ENCODE measurements around the gene CLIC6.

CLIC6 gene

DNA sequence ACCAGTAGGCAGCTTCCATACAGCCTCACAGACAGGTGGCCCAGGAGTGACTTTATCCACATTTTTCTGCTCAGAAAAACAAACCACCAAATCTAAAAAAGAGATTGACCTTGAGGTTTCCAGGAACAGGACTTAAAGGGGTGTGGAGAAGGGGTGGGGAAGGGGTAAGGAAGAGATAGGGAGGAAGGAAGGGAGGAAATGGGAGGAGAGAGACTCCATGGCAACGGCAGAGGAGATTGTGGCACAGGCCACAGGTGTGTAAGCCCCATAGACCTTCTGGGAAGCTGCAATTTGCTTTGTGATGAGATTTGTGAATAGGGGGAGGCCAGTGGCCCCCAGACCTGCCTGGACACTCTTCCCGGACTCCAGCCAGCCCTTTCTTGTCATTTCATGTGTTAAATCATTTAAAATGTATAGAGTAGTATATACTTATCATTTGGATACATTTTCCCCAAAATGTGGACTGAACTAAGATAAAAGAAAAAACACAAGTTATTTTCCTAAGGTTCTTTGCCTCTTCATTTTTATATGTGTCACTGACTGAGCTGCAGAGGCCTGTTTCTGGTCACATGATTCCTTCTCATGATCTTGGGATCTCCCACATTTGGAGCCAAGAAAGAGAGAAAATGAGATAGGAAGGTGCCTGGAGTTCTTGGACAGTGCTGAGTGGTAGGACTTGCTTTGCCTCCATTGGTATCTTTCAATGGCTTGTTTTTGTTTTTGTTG lies 55.5 kb downstream of the CLIC6 start:
- DNase-seq (ENCODE audit: low read depth, low spot score): no peak

- no peak for DNase-seq (ENCODE audit: low read depth, low spot score)
These were observed 56.0 kb downstream of the CLIC6 start for GRCh38 chr21:34724857-34725195.

- DNase-seq (ENCODE audit: low read depth, low spot score): no peak
These were observed 58.0 kb downstream of the CLIC6 start for GRCh38 chr21:34726627-34727337.

DNA sequence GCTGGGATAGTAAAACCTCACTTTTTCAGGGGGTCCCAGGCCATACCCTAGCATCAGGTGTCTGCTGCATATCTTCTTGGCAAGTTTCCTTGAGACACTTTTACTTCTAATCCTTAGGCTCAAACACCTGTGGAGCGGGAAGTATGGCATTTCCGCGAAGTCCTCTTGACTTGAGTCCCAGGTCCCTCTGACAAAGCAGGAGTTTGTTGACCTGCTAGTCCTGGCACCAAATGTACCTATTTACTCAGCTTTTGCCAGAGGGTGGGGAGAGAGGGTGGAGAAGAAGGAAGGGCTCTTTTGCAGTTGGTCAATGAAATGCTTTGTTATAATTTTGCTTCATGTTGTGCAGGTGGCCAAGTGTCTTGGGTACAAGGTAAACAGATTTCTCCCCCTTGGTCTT lies 59.7 kb downstream of the CLIC6 start:
- no peak for DNase-seq (ENCODE audit: low read depth, low spot score)

DNA sequence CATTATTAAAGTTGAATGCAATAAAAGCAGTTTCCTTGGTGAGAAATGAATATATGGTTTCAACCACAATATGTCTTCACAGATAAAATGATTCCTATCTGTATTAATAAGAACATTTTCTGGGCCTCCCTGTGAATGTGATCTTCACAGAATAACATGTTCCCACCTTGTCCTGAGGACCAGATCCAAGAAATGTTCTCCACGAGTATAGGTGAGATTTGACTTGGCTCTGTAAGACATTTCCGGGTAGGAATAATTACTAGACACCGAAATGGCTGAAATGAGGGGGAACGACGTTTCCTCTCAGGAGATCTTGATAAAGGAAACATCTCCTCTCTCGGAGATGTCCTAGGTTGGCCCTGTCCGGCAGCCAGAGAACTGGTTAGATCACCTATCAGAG lies 61.4 kb downstream of the CLIC6 start:
- DNase-seq (ENCODE audit: low read depth, low spot score): no peak

GRCh38 chr21:34730756-34731445 lies 62.1 kb downstream of the CLIC6 start:
- DNase-seq (ENCODE audit: low read depth, low spot score): no peak

GRCh38 chr21:34732388-34732821 lies 63.6 kb downstream of the CLIC6 start:
- no peak for DNase-seq (ENCODE audit: low read depth, low spot score)

DNA sequence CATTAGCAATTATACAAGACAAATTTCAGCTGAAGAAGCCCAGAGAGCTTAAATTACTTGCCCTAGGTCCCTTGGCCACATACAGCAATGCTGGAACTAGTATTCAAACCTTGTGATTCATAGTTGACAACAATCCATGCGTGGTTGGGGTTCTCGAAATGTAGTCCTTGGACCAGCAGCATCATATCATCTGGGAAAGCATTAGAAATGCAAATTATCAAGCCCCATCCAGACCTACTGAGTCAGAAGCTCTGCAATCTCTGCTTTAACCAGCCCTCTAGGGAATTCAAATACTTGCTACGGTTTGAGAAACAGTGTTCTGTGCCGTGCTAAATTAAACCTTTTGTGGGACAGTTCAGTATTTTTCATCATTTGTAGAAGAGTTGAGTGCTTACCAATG lies 65.1 kb downstream of the CLIC6 start:
- DNase-seq (ENCODE audit: low read depth, low spot score): no peak

- DNase-seq (ENCODE audit: low read depth, low spot score): no peak
These were observed 65.9 kb downstream of the CLIC6 start for GRCh38 chr21:34734696-34735095.

DNA sequence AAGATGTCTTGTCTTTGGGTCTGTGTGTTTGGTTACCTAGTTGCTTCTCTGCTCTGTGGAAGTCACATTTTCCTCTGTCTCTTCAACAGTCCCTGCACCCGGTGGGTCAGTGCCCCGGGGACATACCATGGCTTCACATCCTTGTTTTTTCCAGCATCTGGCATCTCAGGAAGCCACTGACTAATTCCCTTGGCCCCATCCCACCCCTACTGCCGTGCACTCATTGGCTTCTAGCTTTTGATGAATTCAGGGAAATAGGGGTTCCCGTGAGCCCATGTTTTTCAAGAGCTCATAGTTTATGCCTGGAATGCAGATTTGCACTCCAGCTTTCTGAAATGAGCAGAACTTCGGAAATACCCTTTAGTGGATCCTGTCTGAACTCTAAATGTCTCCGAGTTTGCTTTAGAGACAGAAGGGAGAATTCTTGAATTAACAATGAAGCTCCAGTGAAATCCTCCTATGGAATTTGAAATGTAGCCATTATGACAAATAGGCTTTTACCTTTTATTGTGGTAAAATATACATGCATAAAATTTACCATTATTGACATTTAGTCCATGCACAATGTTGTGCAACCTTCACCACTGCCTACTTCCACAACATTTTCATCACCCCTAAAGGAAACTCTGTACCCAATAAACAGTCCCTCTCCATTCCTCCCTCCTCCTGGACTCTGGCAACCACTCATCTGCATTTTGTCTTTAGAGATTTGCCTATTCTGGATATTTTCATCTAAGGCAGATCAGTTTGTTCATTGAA lies 67.5 kb downstream of the CLIC6 start:
- DNase-seq (ENCODE audit: low read depth, low spot score): no peak

GRCh38 chr21:34737115-34737514 lies 68.3 kb downstream of the CLIC6 start:
- no peak for DNase-seq (ENCODE audit: low read depth, low spot score)

GRCh38 chr21:34740198-34740597 lies 71.4 kb downstream of the CLIC6 start:
- no peak for DNase-seq (ENCODE audit: low read depth, low spot score)

DNA sequence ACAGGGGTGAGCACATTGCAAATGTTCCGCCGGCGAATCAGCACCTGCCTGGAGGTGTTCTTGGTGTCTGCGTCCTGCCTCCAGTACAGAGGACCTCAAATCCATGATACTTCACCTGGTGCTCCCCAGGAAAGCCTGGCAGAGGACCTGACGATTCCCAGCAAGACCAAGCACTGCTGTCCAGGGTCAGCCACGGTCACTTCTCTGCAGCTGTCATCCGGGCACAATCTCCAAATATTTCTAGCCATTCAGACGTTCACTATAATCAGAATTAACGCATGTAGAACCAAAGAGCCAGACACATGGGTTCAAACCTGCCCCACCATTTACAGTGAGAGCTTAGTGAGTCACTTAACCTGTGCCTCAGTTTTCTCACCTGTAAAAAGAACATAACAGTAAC lies 74.5 kb downstream of the CLIC6 start:
- no peak for DNase-seq (ENCODE audit: low read depth, low spot score)

- DNase-seq (ENCODE audit: low read depth, low spot score): no peak
These were observed 75.0 kb downstream of the CLIC6 start for GRCh38 chr21:34743831-34744230.

GRCh38 chr21:34744801-34745200 lies 76.0 kb downstream of the CLIC6 start:
- DNase-seq (ENCODE audit: low read depth, low spot score): no peak

DNA sequence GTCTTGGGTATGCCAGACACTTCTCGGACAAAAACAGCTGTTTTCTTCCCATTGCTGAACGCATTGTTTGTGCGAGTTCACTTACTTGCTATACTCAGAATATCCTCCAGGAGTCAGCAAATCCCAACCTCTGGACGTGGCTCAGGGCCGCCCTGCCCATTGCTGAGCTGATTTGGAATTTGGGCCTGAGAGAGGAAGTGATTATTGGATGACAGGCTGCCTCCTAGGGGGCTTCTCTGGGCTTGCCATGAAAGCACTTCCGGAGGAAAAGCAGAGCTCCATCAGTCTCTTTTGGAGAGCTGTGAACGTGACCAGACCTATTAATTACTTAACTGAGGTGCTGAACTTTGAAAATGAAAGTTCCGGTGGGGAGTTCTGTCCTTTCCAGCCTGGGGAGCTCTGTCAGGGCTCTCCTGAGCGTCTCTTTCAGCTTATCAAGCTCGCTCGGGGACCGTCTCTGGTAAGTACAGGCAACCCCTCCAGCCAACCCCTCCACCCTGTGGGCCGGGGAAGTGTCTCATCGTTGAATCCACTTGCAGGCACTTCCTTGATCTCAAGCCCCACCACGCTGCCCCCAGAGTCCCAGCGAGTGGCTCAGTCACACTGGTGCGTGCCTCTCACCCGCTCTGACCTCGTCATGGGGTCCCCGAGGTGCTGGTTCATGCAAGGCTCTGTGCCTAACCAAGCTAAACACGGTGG lies 76.9 kb downstream of the CLIC6 start:
- DNase-seq (ENCODE audit: low read depth, low spot score): peak; percentile 8

DNA sequence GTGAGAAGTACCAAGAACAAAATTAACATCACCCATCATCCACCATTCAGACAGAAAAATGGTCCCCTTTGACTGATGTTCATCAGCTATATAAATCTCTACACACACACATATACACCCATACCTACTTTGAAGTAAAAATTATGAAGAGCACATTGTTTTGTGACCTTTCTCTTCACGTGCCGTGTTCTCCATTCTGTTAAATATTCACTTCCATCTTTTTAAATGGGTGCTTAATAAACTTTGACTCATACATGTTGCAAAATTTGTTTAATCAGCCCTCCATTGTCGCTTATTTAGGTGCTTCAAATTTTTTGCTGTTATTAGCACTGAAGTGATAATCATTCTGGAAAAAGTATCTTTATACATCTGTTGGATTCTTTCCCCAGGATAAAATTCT lies 80.1 kb downstream of the CLIC6 start:
- no peak for DNase-seq (ENCODE audit: low read depth, low spot score)

GRCh38 chr21:34754690-34755647 lies 86.2 kb downstream of the CLIC6 start:
- no peak for DNase-seq (ENCODE audit: low read depth, low spot score)

- no peak for DNase-seq (ENCODE audit: low read depth, low spot score)
These were observed 93.0 kb downstream of the CLIC6 start for GRCh38 chr21:34761758-34762330.

DNA sequence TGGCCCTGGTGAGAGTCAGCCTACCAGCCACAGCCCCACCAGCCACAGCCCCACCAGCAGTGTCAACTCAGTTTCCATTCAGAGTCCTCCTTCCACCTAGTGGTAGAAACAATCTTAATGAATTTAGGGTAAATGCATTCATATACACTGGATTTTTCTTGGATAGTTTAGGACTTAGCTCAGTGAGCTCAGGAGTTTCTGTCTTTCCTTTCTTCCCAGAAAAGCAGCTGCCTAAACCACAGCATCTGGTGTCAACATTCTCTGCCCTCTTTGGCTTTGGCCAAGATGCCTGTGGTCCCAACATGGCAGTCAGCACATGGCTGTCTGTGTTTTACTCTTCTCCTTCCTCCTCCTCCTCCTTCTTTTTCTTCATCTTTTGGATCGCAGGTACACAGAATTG lies 94.0 kb downstream of the CLIC6 start:
- no peak for DNase-seq (ENCODE audit: low read depth, low spot score)
